Occipital lobe (tissue), 3 donors: Measurements from ENCODE around the gene FXYD3. TPM values are rescaled to one million over a fixed set of nuclear protein-coding genes. Genes with fewer than 3 reads are reported as not detected.

Experiments
- DNase-seq: peaks from one replicate; lab custom pipeline; 2025; lab: John Stamatoyannopoulos, UW
- small RNA-seq: library from RNA; depleted of rRNA; stranded (forward); fragments of <200 nt; gene quantifications from one replicate; pipeline ENCODE3, GENCODE V24; 2014
- total RNA-seq: library from RNA; depleted of rRNA; stranded (reverse); fragments of >200 nt; gene quantifications from one replicate; pipeline ENCODE4 v1.2.3, GENCODE V29; 2014

FXYD3 gene
- total RNA-seq, 1 donor from 2014 or later, result not detected

GRCh38 chr19:35157431-35157830, 41.8 kb downstream of the FXYD3 start:
- DNase-seq, result no peak

DNA sequence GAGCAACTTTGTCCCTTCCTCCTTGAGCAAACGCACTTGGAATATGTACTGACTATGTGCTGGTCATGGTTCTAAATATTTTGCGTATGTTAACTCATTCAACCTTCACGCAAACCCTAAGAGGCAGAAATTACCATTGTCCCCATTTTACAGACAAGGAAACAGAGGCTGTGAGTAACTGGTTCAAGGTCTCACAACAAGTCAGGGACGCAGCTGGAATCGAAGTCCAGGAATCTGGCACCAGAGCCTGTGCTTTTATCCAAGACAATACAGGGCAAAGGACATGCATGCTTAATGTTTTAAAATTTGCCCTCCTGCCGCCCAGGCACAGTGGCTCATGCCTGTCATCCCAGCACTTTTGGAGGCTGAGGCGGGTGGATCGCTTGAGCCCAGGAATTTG, 44.0 kb downstream of the FXYD3 start:
- no peak for DNase-seq

DNA sequence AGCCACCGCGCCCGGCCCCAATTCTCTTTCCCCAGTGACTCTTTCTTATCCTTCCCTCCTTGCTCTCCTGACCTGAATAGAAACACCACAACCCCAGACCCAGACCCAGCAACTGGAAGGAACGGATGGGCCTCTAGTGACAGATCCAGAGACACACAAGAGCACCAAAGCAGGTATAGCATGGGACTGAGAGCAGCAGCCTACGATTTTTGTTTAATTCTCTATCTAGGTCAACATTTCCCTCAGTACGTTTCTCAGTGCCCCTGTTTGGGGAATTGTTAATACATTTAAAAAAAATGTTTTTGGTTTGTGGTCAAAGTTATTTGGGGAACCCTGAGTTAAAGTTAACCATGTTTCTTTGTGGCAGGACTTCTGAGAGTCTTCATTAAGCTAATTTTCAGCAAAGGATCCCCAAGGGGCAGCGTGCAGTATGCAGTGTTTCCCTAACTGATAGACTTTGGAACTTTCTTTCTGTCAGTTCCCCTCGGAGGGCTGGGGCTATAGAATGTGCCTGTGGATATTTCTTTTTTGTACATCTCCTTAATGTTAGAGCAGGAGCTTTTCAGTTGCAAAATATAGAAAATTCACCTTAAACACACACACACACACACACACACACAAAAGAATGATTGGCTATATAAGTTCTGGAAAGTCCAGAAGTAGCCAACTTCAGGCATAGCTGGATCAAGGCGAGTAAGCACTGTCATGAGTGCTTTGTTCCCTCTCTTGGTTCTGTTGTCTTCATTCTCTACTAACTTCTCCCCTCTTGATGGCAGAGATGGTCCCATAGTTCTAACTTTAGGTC, 45.2 kb downstream of the FXYD3 start:
- DNase-seq, result no peak

- DNase-seq, result no peak
These were observed 45.8 kb downstream of the FXYD3 start for GRCh38 chr19:35161434-35161743.

DNA sequence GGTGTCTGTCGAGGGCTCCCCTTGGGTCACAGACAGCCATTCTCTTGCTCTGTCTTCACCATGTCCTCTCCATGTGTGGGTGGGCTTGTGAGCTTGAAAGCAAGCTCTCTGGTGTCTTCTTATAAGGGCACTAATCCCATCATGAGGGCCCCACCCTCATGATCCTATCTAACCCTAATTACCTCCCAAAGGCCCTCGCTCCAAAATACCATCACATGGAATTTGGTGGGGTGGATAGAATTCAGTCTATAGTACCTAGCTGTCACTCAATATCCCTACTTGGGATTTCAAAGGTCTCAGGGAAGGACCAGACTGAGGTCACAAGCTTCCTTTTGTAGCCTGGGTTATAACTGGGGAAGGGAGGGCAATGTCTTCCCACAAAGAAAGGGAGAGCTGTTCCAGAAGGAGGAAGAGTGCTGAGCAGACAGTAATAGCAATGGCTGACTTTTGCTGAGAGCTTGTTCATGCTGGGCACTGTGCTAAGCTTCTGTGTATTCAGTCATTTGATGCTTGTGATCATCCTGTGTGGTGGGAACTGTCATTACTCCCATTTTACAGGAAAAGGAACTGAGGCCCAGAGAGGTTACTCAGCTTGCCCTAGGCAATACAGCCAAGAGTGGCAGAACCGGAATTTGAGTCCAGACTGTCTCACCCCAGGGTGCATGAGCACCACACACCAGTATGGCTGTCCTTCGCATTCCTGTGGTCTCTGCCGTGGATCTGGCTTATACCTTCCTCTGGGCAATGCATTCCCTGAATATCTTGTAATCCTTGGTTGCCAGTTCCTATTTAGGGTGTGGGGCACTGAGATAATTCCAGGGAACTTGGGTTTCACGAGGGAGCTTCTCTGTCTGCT, 47.1 kb downstream of the FXYD3 start:
- no peak for DNase-seq

GRCh38 chr19:35164418-35164817, 48.8 kb downstream of the FXYD3 start:
- no peak for DNase-seq

DNA sequence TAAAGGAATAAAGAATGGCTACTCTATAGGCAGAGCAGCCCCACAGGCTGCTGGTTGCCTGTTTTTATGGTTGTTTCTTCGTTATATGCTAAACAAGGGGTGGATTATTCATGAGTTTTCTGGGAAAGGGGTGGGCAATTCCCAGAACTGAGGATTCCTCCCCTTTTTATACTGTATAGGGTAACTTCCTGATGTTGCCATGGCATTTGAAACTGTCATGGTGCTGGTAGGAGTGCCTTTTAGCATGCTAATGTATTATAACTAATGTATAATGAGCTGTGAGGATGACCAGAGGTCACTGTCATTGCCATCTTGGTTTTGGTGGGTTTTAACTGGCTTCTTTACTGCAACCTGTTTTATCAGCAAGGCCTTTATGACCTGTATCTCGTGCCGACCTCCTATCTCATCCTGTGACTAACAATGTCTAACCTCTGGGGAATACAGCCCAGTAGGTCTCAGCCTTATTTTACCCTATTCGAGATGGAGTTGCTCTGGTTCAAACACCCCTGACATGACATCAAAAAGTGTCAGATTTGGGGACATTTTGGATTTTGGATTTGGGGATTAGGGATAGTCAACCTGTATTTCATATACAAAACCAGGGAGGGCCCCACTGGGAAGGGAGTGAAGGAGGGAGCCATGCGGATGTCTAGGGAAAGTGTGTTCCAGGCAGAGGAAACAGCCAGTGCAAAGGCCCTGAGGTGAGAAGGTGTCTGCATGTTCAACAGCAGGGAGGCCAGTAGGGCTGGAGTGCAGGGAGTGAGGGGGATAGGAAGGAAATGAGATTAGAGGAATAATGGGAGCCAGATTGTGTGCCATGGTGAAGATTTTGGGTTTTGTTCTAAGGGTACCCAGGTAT, 49.8 kb downstream of the FXYD3 start:
- DNase-seq, result no peak

DNA sequence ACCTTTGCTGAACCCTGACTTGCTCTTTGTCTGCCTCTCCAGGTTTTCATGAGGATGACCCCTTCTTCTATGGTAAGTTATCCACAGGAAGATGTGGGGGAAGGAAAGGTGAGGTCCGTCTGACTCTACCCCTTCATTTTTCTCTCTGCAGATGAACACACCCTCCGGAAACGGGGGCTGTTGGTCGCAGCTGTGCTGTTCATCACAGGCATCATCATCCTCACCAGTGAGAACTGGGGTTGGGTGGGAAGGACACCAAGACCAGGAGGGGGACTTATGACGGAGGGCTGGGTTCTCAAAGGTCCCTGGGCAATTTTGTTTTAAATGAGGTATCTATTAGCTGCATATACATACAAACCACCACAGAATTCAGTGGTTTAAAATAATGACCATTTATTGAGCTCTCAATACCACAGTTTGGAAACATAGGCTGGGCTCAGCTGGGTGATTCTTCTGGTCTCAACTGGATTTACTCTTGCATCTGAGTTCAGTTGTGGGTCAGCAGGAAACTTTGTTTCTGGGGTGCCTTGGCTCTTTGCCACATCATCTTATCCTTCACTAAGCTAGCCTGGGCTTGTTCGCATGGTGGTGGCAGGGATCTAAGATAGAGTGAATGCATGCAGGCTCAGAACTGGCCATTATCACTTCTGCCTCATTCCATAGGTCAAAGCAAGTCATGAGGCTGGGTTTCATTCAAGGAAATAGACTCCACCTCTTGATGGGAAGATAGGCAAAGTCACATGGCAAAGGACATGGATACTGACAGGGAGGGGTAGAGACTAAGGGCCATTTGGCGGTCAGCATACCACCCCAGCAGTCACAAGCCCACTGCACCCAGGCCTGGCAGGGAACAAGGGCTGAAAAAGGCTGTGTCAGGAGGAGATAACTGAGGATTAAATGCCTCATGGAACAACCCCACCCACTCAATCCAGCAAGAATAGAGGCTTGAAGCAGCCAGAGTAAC, 50.8 kb downstream of the FXYD3 start:
- DNase-seq, result no peak

GRCh38 chr19:35167251-35168119, 51.9 kb downstream of the FXYD3 start:
- no peak for DNase-seq

DNA sequence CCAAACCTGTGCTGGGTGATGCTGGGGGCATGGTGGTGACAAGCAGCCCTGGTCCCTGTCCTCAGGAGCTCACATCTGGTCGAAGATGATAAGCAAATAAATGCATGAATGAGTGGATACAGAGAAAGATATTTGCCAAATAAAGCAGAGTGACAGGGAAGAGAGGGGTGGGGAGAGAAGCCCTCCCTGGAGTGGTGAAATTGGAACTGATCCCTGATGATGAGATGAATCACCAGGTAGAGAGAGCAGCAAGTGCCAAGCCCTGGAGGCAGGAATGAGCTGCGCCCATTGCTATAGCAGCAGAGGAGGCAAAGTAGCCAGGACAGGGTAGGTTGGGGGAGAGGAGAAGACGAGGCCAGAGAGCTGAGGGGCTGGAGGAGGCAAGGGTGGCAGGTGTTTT, 52.6 kb downstream of the FXYD3 start:
- no peak for DNase-seq

GRCh38 chr19:35169221-35169995, 53.8 kb downstream of the FXYD3 start:
- no peak for DNase-seq

DNA sequence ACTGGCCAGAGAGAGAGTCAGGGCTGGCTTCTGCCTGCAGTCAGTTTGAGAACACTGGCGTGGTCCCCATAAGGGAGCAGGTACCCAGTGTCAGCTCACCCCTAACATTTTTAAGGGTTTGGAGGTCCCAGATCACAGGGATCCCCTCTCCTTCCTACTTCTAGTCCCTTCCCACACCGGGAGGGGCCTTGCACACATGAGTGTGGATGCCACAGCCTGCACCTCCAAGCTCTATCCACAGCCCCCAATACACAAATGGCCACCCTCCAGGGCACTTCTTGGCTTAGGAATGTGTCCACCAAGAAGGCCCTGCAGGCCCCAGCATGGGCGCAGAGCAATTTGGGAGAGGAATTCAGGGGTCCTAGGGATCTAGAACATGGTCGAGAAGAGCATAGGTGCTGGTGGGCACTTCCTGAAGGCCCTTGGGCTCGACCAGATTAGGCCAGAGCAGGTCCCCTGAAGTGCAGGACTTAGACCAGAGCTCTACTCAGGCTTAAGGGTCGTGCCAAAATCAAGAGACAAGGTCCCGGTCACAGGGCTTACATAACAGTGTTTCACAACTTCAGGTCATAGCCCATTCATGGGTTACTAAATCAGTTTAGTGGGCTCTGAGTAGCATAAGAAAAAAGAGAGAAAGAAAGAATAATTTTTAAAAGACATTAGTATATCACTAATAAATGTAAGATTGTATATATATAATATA, 54.9 kb downstream of the FXYD3 start:
- DNase-seq, result no peak

GRCh38 chr19:35171730-35172129, 56.1 kb downstream of the FXYD3 start:
- DNase-seq, result no peak

Small RNA genes lying within 50 kb of the gene (small RNA-seq; reads per million reads assigned to genes)
- not detected for gene AC020907.2

Other genes with a start within 250 kb of the FXYD3 start
- gene ZNF30, start 188.9 kb upstream of the FXYD3 start, total RNA-seq, result 9.8 TPM
- gene ZNF792, start 151.6 kb upstream of the FXYD3 start, total RNA-seq, result 19.0 TPM
- 29.6 TPM for gene GRAMD1A, start 115.5 kb upstream of the FXYD3 start, total RNA-seq
- 1.1 TPM for gene SCN1B, start 85.4 kb upstream of the FXYD3 start, total RNA-seq
- gene HPN, start 74.1 kb upstream of the FXYD3 start, total RNA-seq, result not detected
- gene LGI4, start 19.2 kb downstream of the FXYD3 start, total RNA-seq, result 14.2 TPM
- gene FXYD1, start 23.0 kb downstream of the FXYD3 start, total RNA-seq, result not detected
- 24.0 TPM for gene FXYD7, start 27.4 kb downstream of the FXYD3 start, total RNA-seq
- gene FXYD5, start 38.9 kb downstream of the FXYD3 start, total RNA-seq, result not detected
- gene FAM187B, start 112.9 kb downstream of the FXYD3 start, total RNA-seq, result not detected
- gene LSR, start 133.2 kb downstream of the FXYD3 start, total RNA-seq, result 3.1 TPM
- gene USF2, start 153.1 kb downstream of the FXYD3 start, total RNA-seq, result 36.0 TPM
- not detected for gene HAMP, start 166.7 kb downstream of the FXYD3 start, total RNA-seq
- gene MAG, start 176.3 kb downstream of the FXYD3 start, total RNA-seq, result 0.47 TPM
- gene CD22, start 213.4 kb downstream of the FXYD3 start, total RNA-seq, result not detected
- not detected for gene FFAR1, start 232.1 kb downstream of the FXYD3 start, total RNA-seq
- gene FFAR3, start 242.6 kb downstream of the FXYD3 start, total RNA-seq, result not detected